Measurements from ENCODE around the gene NARF. TPM values are rescaled to one million over a fixed set of nuclear protein-coding genes. Genes with fewer than 3 reads are reported as not detected.

The NARF gene
- total RNA-seq, 1 experiment from 2014 or later = 62.8 TPM

DNA sequence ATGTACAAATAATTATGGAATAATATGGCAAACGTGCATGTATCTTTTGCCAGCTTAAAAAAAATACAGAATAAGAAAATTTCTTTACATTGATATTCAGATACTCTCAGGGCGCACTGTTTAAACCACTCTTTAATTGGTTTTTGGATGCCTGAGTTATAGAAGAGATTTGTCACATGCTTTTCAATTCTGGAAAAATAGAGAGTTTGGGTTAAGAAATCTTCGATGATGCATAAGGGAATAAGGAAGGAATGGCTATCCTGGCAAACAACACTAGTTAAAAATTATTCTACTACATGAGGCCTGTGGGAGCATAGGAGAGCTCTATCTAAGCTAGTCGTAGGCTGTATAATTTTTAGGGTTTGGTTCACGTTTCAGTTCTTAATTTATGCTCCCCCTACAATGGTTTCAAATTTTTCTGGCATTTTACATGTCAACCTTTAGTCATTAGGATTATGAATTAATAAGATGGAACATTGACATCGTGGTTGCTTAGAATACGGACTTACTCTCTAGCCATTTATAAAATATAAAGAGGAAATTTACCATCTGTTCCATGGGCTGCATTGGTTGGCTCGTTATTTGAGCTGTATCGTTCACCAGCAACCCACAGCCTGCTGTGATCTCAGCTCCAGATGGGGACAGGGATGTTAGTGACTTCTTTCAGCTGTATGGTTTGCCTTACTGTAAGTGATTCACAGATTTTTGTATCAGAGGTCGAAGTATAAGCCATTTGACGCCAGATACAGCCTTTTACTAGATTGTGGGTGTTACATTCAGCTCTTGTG is 15.9 kb downstream of the NARF start:
- DNase-seq (ENCODE audit: low read depth) = no peak

DNA sequence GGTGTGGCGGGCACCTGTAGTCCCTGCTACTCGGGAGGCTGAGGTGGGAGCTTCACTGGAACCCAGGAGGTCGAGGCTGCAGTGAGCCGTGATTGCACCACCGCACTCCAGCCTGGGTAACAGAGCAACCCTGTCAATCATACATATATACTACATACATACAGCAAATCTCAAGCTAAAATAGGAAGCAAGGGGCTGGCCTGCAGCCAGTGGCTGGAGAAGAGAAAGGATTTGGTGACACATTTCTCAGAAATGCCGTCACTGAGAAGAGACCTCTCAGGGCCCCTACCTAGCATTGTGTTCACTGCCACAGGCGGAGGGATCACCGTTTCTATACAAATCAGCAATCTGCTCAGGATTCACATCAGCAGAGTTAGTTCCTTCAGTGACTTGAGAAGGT is 16.9 kb downstream of the NARF start:
- DNase-seq (ENCODE audit: low read depth) = no peak

GRCh38 chr17:82477934-82478333 is 19.4 kb downstream of the NARF start:
- DNase-seq (ENCODE audit: low read depth) = peak; percentile 29

DNA sequence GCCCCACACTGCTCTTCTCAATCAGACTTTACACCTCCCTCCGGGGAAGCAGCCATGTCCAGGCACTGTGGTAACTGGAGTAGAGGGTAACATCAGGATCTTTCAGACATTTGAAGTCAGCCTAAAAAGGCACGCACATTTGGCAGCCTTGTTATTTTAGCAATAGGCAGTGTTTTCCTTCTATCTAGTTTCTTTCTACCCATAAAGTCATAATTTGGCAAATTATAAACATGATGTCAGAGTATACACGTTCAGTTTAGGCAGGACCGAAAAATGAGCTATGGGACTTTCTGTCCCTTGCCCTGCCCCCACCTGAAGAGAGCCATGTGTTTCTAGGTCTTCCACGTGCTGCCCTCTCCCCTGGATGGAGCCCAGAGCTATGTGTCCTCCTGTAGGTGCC is 21.1 kb downstream of the NARF start:
- DNase-seq (ENCODE audit: low read depth) = no peak

DNA sequence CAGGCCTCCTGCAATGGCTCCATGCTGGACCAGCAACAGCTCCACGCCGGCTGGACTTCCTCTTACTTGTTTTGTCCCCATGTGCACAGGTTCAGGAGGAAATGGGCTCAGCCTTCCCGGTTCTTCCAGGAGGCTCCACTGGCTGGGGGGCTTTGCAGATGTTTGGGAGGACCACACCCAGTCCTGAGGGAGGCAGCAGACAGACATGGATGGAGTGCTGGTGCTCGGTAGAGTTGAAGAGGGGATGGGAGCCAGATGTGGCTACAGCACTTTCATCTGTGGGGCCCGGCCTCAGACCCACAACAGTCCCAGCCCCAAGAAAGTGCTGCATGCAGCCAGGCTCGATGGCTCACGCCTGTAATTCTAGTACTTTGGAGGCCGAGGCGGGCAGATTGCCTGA is 21.8 kb downstream of the NARF start:
- no peak for DNase-seq (ENCODE audit: low read depth)

GRCh38 chr17:82483204-82483660 is 24.7 kb downstream of the NARF start:
- no peak for DNase-seq (ENCODE audit: low read depth)

GRCh38 chr17:82483836-82484235 is 25.3 kb downstream of the NARF start:
- DNase-seq (ENCODE audit: low read depth) = no peak

- no peak for DNase-seq (ENCODE audit: low read depth)
Measured at GRCh38 chr17:82486231-82487094, 27.9 kb downstream of the NARF start.

DNA sequence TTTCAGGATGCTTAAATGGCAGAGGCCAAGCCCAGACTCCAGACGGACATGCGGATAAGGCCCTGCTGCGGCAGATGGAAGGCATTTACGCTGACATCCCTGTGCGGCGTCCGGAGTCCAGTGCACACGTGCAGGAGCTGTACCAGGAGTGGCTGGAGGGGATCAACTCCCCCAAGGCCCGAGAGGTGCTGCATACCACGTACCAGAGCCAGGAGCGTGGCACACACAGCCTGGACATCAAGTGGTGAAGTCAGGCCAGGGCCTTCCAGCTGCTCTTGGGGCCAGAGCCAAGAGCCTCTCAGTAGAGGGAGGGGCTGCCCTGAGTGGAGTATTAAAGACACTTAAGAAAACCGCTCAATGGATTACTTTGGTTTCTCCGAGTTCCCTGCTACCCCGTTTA is 29.4 kb downstream of the NARF start:
- DNase-seq (ENCODE audit: low read depth) = no peak

- DNase-seq (ENCODE audit: low read depth) = peak; percentile 28
Measured at GRCh38 chr17:82489117-82489516, 30.6 kb downstream of the NARF start.

GRCh38 chr17:82489851-82490511 is 31.4 kb downstream of the NARF start:
- DNase-seq (ENCODE audit: low read depth) = no peak

DNA sequence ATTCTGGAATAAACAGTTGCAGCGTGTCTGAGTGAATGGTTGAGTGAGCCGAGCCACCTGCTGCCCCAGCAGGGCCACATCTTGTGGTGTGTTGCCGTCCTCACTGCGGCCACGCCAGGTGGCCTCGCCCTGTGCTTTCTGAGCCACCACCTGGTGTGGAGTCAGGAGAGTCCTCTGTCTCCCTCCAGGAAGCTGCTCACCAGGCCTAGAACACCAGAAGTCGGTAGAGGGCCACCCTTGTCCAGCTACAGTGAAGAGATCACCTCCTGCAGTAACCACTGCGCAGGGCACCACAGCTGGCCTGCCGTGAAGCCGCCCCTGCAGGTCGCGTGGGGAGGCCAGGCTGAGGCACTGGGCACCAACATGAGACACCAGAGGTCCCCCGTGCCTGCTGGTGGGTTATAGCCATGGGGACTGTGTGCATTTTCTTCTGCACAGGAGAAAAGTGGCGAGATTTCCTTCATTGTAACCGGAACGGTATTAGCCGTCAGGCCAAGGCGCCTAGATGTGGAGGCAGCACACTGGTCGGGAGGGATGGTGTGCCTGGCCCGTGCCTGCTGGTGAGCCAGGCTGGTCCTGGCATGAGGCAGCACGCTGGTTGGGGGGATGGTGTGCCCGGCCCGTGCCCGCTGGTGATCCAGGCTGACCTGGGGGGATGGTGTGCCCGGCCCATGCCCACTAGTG is 32.1 kb downstream of the NARF start:
- DNase-seq (ENCODE audit: low read depth) = no peak

- DNase-seq (ENCODE audit: low read depth) = no peak
Measured at GRCh38 chr17:82491196-82491530, 32.6 kb downstream of the NARF start.

- DNase-seq (ENCODE audit: low read depth) = no peak
Measured at GRCh38 chr17:82491533-82491932, 33.0 kb downstream of the NARF start.

DNA sequence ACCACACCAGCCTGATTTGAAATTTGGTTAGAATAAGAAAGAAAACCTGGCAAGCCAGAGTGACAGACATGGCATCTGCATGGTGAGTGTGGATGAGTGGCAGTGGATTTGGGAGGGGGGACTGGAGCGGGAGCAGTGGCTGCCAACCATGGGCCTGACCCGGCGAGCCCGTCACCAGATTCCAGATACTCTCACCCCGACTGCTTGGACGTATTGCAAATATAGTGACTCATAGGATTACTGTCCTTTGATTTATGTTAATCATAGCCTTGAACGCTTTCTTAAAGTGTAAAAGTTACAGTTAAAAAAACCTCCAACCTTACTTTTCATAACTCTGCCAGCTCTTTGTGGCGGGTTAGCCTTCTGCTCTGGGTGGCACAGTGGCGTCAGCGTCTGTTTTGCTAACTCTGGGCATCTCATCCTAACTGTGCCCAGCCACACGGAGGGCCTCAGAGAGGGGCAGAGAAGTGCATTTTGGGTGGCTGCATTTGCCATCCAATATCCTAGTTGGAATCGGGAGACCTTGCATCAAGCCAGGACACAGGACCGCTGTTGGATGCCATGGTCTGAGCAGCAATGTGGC is 34.2 kb downstream of the NARF start:
- peak; percentile 79 for DNase-seq (ENCODE audit: low read depth)

GRCh38 chr17:82493226-82493781 is 34.8 kb downstream of the NARF start:
- DNase-seq (ENCODE audit: low read depth) = peak; percentile 47

- peak; percentile 98 for DNase-seq (ENCODE audit: low read depth)
Measured at GRCh38 chr17:82494236-82495055, 35.9 kb downstream of the NARF start.

GRCh38 chr17:82495844-82496528 is 37.4 kb downstream of the NARF start:
- DNase-seq (ENCODE audit: low read depth) = no peak

Measured in LHCN-M2 (cell line).